GM21367 (cell line): ENCODE results near the gene TCFL5.
"Not testable (repeated sequence)": the region's sequence is repeated elsewhere in the genome, so short reads cannot be mapped to it uniquely, and the experiment has no call there.

Experiments
- ATAC-seq: cut with Tn5 transposase; IDR thresholded peaks from one replicate; pipeline ENCODE4 v1.9.1; 2021; ENCODE audit not compliant: unreplicated experiment

TCFL5 gene

GRCh38 chr20:62858058-62858830 is 3.4 kb downstream of the TCFL5 start:
- no peak for ATAC-seq

- no peak for ATAC-seq
Observed at GRCh38 chr20:62856931-62857619, 4.5 kb downstream of the TCFL5 start.

GRCh38 chr20:62855120-62855519 is 6.5 kb downstream of the TCFL5 start:
- ATAC-seq = no peak

DNA sequence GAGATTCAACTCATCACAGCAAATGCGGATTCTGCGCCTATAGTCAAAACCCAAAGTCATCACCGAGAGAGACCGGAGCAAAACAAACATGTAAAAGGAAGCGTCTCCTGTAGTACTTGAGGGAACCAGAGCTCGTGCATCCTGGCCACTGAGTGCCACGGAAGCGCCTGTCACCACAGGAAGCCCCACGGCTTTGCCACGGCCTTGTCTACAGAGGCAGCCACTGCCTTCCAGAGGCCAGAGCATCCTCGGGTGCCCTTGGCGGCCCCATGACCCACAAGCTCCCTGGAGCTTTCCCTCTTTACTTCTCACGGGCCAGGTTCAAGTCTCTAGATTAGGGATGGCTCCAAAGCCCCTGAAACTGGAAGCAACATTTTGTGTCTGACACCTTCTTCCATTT is 7.5 kb downstream of the TCFL5 start:
- ATAC-seq = no peak

DNA sequence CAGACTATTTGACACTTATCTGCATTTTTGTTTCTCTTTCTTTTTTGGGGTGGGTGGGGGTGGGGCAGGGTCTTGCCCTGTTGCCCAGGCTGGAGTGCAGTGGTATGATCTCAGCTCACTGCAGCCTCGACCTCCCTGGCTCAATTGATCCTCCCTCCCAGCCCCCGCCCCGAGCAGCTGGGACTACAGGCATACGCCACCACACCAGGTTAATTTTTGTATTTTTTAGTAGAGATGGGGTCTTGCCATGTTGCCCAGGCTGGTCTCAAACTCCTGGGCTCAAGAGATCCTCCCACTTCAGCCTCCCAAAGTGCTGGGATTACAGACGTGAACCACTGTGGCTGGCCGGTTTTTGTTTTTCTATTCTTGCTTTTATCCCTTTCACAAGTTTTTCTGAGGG is 8.3 kb downstream of the TCFL5 start:
- not testable (repeated sequence) for ATAC-seq

- no peak for ATAC-seq
Observed at GRCh38 chr20:62852841-62853240, 8.8 kb downstream of the TCFL5 start.

DNA sequence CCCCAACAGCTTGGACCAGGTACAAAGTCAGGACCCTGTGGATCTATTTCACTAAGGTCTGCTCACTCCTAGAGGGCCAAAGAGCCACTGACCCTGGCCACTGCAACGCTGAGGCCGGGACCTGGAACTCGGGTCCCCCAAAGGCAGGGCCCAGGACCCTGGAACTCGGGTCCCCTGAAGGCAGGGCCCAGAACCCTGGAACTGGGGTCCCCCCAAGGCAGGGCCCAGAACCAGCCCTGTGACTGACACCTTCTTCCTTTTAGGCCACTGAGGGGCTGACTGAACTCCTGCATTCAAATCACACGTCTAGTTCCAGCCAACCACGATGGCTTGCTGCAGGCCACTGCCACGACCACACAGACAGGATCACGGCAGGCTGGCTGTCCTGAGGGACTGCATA is 9.4 kb downstream of the TCFL5 start:
- no peak for ATAC-seq

DNA sequence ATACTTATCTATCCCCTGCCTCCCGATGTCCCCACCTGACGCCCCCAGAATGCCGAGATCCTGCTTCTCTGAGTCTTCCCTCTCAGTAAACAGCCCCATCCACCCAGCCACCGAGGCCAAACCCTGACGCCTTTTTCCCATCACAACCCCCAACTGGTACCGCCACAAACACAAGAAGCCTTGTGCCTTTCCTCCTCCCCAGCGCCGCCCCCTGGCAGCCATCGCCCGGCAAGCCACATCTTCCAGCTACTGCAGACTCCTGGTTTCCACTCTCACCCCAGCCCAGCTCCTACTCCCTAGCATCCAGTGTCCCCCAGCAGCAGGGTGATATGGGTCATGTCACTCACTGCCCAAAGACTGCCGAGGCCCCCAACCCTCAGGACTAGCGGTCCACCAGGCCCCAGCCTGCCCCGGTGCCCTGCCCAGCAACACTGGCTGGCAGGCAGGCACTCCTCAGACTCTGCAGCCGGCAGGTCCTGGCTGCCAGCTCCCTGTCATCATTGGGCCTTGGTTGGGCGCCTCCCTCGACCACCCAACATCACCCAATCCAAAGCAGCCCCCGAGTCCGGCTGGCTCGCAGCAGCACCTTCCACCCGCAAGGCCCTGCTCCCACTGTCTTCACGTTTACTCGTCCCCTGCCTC is 11.2 kb downstream of the TCFL5 start:
- ATAC-seq = no peak

DNA sequence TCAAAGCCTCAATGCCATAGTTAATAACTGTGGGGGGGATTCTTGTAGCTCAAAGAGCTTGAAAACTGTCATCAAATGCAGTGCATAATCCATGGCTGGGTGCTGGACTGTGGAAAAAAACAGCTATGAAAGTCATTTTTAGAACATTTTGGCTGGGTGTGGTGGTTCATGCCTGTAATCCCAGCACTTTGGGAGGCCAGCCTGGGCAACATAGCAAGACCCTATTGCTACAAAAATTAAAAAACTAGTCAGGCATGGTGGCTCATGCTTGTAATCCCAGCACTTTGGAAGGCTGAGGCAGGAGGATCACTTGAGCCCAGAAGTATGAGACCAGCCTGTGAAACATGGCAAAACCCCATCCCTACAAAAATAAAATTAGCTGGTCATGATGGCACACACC is 12.2 kb downstream of the TCFL5 start:
- ATAC-seq = no peak

- not testable (repeated sequence) for ATAC-seq
Observed at GRCh38 chr20:62848917-62849316, 12.7 kb downstream of the TCFL5 start.

- no peak for ATAC-seq
Observed at GRCh38 chr20:62846166-62846890, 15.3 kb downstream of the TCFL5 start.

- no peak for ATAC-seq
Observed at GRCh38 chr20:62845416-62846160, 16.0 kb downstream of the TCFL5 start.

- no peak for ATAC-seq
Observed at GRCh38 chr20:62844182-62844581, 17.4 kb downstream of the TCFL5 start.

DNA sequence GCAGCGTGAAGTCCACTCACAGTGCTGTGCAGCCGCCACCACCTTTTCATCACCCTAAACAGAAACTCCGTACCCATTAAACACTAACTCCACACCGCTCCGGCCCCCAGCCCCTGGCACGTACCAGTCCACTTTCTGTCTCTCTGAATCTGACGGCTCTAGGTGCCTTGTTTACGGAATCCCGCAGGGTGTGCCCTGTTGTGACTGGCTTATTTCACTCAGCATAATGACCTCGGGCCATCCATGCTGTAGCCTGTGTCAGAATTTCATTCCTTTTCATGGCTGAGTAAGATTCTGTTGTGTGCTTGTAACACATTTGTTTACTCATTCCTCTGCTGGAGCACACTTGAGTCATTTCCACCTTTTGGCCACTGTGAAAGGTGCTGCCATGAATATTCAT is 18.0 kb downstream of the TCFL5 start:
- ATAC-seq = no peak

- ATAC-seq = no peak
Observed at GRCh38 chr20:62841705-62842212, 19.9 kb downstream of the TCFL5 start.

GRCh38 chr20:62840244-62841197 is 21.1 kb downstream of the TCFL5 start:
- ATAC-seq = no peak

- ATAC-seq = no peak
Observed at GRCh38 chr20:62839816-62840215, 21.8 kb downstream of the TCFL5 start.

- ATAC-seq = no peak
Observed at GRCh38 chr20:62839261-62839660, 22.4 kb downstream of the TCFL5 start.

DNA sequence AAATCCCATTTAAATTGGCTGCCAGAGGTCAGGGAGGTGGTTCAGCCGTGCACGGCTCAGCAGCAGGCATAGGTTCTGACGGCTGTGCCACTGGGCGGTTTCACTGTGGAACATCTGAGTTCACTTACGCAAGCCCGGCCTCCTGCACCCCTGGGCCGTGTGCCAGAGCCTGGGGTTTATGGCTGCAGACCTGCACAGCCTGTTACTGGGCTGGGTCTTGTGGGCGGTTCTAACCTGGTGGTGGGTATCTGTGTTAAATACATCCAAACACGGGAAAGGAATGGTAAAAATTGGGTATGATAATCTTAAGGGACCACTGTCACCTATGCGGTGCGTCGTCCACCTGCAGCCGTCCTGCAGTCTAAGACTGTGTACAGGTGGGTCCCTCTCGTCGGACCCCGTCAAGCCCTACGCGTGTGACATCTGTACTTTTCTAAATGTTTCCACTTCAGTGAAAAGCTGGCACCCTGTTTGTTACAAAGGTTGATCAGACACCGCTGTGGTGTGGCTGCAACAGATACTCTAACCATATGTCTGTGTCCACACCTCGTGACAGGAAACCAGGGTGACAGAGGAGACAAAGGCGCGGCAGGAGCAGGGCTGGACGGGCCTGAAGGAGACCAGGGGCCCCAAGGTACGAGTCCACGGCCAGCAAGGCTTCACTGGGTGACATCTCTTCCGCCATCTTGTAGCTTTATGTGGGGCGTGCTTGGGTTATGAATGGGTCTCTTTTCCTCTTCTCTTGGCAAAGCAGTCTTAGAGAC is 23.3 kb downstream of the TCFL5 start:
- ATAC-seq = no peak
